WTC11 (cell line): ENCODE results near the gene OBSCN. TPM values are rescaled to one million over a fixed set of nuclear protein-coding genes. Genes with fewer than 3 reads are reported as not detected.

Experiments
- ATAC-seq: fragments of 200-7000 bp; cut with Tn5 transposase; 2 replicates; pipeline ENCODE4 v1.10.0; 2021; ENCODE audit warnings: mild to moderate bottlenecking, moderate library complexity
- CTCF ChIA-PET: fragments of 300-600 bp; sonication (Branson Sonifier 250); formaldehyde crosslinking; loops from one replicate; lab custom pipeline; 2021; ENCODE audit warnings: antibody characterized with exemption; lab: Charles Lee
- POLR2A ChIA-PET: fragments of 350-600 bp; sonication (Branson Sonifier 250); formaldehyde crosslinking; loops from one replicate; lab custom pipeline; 2021; ENCODE audit warnings: antibody characterized with exemption; lab: Charles Lee
- DNase-seq: peaks from one replicate; pipeline ENCODE4 v3.0.0; 2021; ENCODE audit warnings: low spot score
- H3K27ac Mint-ChIP-seq: 2 replicates; pipeline ENCODE4 v1.8.0; 2021; ENCODE audit warnings: mixed read lengths
- H3K27me3 Mint-ChIP-seq: 2 replicates; pipeline ENCODE4 v1.8.0; 2021; ENCODE audit warnings: low read depth, mild to moderate bottlenecking, moderate library complexity, mixed read lengths
- H3K36me3 Mint-ChIP-seq: 2 replicates; pipeline ENCODE4 v1.8.0; 2021; ENCODE audit warnings: mixed read lengths
- H3K4me1 Mint-ChIP-seq: 2 replicates; pipeline ENCODE4 v1.8.0; 2022; ENCODE audit warnings: mixed read lengths
- H3K4me3 Mint-ChIP-seq: 2 replicates; pipeline ENCODE4 v1.8.0; 2021; ENCODE audit warnings: mild to moderate bottlenecking, moderate library complexity, mixed read lengths
- H3K9me3 Mint-ChIP-seq: 2 replicates; pipeline ENCODE4 v1.8.0; 2021; ENCODE audit warnings: mixed read lengths
- ELF4 ChIP-seq: sonication (generic); formaldehyde crosslinking; IDR thresholded peaks from 2 replicates; pipeline ENCODE4 v1.8.1; 2022; ENCODE audit warnings: low read depth, mild to moderate bottlenecking, moderate library complexity, missing genetic modification reagents
- FOXJ3 ChIP-seq: sonication (generic); formaldehyde crosslinking; IDR thresholded peaks from 2 replicates; pipeline ENCODE4 v1.9.0; 2021; ENCODE audit warnings: missing genetic modification reagents, mild to moderate bottlenecking, borderline replicate concordance
- FOXK1 ChIP-seq: sonication (generic); formaldehyde crosslinking; IDR thresholded peaks from 2 replicates; pipeline ENCODE4 v1.8.0; 2022; ENCODE audit warnings: mild to moderate bottlenecking, moderate library complexity, missing genetic modification reagents
- JAZF1 ChIP-seq: fragments of 250-450 bp; sonication (Bioruptor Pico); IDR thresholded peaks from 2 replicates; pipeline ENCODE4 v1.9.0; 2021; ENCODE audit warnings: moderate library complexity, mild to moderate bottlenecking, inconsistent platforms
- KAT7 ChIP-seq: sonication (generic); formaldehyde crosslinking; IDR thresholded peaks from 2 replicates; pipeline ENCODE4 v1.8.1; 2023; ENCODE audit warnings: missing genetic modification reagents, mild to moderate bottlenecking, borderline replicate concordance
- NFE2L1 ChIP-seq: sonication (generic); formaldehyde crosslinking; IDR thresholded peaks from 2 replicates; pipeline ENCODE4 v1.8.1; 2023; ENCODE audit warnings: missing genetic modification reagents
- TCF7 ChIP-seq: sonication (generic); formaldehyde crosslinking; IDR thresholded peaks from 2 replicates; pipeline ENCODE4 v1.8.0; 2022; ENCODE audit warnings: mild to moderate bottlenecking, low read depth, missing genetic modification reagents, moderate library complexity
- TP53 ChIP-seq: sonication (generic); formaldehyde crosslinking; IDR thresholded peaks from 2 replicates; pipeline ENCODE4 v1.8.1; 2023; ENCODE audit warnings: mild to moderate bottlenecking, missing genetic modification reagents
- ZNF138 ChIP-seq: sonication (generic); formaldehyde crosslinking; conservative IDR thresholded peaks from 2 replicates; pipeline ENCODE4 v1.8.1; 2022; ENCODE audit warnings: mild to moderate bottlenecking, moderate library complexity, missing genetic modification reagents
- ZNF263 ChIP-seq: sonication (generic); formaldehyde crosslinking; IDR thresholded peaks from 2 replicates; pipeline ENCODE4 v1.8.1; 2022; ENCODE audit warnings: low read depth, mild to moderate bottlenecking, moderate library complexity, missing genetic modification reagents
- ZNF671 ChIP-seq: fragments of 250-450 bp; sonication (Bioruptor Pico); IDR thresholded peaks from 2 replicates; pipeline ENCODE4 v1.8.0; 2021; ENCODE audit warnings: mild to moderate bottlenecking
- total RNA-seq: library from RNA; stranded (reverse); gene quantifications from 3 replicates; pipeline ENCODE4 v1.2.3, GENCODE V29; 2021
- TF ChIP-seq, protein P1 (sequence below): sonication (generic); formaldehyde crosslinking; IDR thresholded peaks from 2 replicates; pipeline ENCODE4 v1.8.1; 2022; ENCODE audit warnings: mild to moderate bottlenecking, moderate library complexity, missing genetic modification reagents
- TF ChIP-seq, protein P2 (sequence below): sonication (generic); formaldehyde crosslinking; IDR thresholded peaks from 2 replicates; pipeline ENCODE4 v1.8.0; 2022; ENCODE audit warnings: mild to moderate bottlenecking, missing genetic modification reagents
- TF ChIP-seq, protein P3 (sequence below): fragments of 250-450 bp; sonication (Bioruptor Pico); IDR thresholded peaks from 2 replicates; pipeline ENCODE4 v2.1.2; 2022; ENCODE audit warnings: mild to moderate bottlenecking, moderate library complexity

The OBSCN gene
- total RNA-seq, 1 experiment from 2014 or later: 38.8 TPM

DNA sequence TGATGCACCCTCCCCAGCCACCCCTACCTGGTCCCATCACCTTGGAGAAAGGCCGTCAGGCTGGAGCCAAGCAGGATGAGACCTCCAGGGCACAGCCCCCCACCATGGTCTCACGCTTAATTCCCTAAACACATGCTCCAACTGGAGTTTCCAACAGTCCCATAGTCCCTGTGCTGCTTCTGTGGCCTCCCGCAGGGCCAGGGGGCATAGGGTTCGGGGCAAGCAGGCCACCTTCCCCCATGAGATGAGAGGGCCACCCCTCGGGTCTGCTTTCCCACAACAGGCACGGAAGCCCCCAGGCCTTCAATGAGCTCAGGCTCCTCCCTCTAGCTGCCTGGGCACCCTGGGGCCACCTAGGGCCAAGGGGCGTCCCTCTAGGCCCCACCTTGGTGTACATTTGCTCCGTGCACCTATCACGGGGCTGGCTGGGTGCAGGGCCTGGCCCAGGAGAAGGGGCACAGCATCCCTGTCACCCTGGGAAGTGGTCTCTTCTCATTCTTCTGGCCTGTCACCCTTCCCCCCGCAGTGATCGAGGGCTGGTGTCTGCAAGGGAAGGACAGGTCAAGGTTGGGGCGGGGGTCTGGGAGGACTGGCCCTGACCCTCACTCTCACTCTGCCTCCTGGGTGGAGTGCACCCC is 156.3 kb downstream of the OBSCN start (continued):
- TF ChIP-seq, protein P1, sequence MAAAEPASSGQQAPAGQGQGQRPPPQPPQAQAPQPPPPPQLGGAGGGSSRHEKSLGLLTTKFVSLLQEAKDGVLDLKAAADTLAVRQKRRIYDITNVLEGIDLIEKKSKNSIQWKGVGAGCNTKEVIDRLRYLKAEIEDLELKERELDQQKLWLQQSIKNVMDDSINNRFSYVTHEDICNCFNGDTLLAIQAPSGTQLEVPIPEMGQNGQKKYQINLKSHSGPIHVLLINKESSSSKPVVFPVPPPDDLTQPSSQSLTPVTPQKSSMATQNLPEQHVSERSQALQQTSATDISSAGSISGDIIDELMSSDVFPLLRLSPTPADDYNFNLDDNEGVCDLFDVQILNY (CRISPR knock-in tag): no peak
- TF ChIP-seq FOXK1 (CRISPR knock-in tag) (no peak), KAT7 (CRISPR knock-in tag) (no peak), ZNF263 (CRISPR knock-in tag) (no peak)
- TF ChIP-seq, protein P2, sequence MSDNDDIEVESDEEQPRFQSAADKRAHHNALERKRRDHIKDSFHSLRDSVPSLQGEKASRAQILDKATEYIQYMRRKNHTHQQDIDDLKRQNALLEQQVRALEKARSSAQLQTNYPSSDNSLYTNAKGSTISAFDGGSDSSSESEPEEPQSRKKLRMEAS (CRISPR knock-in tag): no peak

DNA sequence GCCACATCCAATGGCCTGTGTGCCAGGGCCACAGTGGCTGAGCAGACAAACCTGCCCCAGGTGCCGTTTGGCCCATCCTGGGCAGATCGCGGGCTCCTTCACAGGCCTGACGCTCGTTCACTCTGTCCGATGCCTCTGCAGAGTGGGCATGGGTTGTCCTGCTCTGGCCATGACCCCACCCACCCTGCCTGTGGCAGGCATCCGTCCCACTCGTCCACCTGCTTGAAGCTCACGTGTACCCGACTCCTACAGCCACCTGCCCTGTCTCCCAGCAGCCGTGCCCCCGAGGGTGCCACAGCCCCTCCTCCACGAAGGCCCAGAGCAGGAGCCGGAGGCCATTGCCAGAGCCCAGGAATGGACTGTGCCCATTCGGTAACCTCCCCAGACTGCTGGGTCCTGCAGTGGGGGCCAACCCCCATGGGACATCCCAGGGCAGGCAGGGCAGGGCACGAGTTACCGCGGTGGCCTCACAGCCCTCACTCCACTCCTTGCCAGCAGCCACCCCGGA is 156.9 kb downstream of the OBSCN start:
- peaks cover 3% of the 10 kb centered on the region; the same call in 1 of the 2 replicates for H3K4me1 Mint-ChIP-seq
- no peak for TF ChIP-seq ZNF138 (CRISPR knock-in tag)
- TF ChIP-seq ZNF671 (CRISPR knock-in tag): no peak
- TF ChIP-seq ELF4 (CRISPR knock-in tag): no peak
- TF ChIP-seq, protein P1 (CRISPR knock-in tag): no peak
- TF ChIP-seq, protein P3, sequence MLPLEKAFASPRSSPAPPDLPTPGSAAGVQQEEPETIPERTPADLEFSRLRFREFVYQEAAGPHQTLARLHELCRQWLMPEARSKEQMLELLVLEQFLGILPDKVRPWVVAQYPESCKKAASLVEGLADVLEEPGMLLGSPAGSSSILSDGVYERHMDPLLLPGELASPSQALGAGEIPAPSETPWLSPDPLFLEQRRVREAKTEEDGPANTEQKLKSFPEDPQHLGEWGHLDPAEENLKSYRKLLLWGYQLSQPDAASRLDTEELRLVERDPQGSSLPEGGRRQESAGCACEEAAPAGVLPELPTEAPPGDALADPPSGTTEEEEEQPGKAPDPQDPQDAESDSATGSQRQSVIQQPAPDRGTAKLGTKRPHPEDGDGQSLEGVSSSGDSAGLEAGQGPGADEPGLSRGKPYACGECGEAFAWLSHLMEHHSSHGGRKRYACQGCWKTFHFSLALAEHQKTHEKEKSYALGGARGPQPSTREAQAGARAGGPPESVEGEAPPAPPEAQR (CRISPR knock-in tag): no peak
- TF ChIP-seq TP53 (CRISPR knock-in tag): no peak
- no peak for TF ChIP-seq FOXJ3 (CRISPR knock-in tag)
- H3K4me3 Mint-ChIP-seq: no peak overlapping the region
- CTCF ChIA-PET: no interaction called here
- POLR2A ChIA-PET: no interaction called here
- H3K27ac Mint-ChIP-seq: no peak overlapping the region
- no peak for ATAC-seq
- no peaks in the 10 kb centered on the region for H3K36me3 Mint-ChIP-seq
- peak; percentile 8 for DNase-seq
- no peaks in the 10 kb centered on the region for H3K9me3 Mint-ChIP-seq
- no peaks in the 10 kb centered on the region; the same call in 1 of the 2 replicates for H3K27me3 Mint-ChIP-seq

DNA sequence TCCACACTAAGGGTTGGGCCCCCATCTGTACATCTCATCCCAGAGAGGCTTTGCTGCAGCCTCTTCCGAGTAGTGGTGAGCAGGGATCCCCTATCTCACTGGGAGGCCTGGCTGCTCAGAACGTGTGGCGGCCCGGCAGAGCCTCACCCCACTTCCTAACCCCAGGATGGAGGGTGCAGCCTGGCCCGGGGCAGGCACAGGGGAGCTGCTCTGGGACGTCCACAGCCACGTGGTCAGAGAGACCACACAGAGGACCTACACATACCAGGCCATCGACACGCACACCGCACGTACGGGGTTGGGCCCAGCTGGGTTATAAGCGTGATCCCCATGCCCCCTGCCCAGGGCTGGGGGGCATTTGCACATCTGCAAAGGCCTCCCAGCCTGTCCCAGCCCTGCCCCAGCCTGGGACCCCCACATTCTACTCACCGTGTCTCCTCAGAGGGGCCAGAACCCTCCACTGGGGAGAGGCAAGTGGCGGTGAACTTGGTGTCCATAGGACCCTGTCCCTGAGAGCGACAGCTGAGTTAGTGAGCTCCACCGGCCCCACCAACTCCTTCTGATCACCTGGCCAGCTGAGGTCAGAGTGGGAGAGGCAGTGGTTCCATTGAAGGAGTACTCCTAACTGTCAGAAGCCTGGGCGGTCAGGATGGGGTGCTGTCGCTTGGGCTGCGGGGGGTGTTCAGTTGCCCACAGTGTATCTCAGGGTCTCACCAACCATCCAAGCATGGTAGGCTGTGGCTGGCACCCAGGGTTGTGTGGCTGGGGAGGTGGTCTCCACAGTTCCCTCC is 157.6 kb downstream of the OBSCN start:
- TF ChIP-seq, protein P1 (CRISPR knock-in tag): no peak
- TF ChIP-seq NFE2L1: no peak
- TF ChIP-seq JAZF1 (CRISPR knock-in tag): no peak
- TF ChIP-seq TCF7: no peak
- Mint-ChIP-seq H3K27me3 (no peaks in the 10 kb centered on the region; the same call in 1 of the 2 replicates), H3K27ac (no peak overlapping the region), H3K4me1 (peaks cover 3% of the 10 kb centered on the region; the same call in 1 of the 2 replicates), H3K9me3 (no peaks in the 10 kb centered on the region), H3K36me3 (no peaks in the 10 kb centered on the region), H3K4me3 (no peak overlapping the region)
- ChIA-PET CTCF (no interaction called here), POLR2A (no interaction called here)
- ATAC-seq (no peak), DNase-seq (peak; percentile 7)
